SK-N-SH treated with all-trans-retinoic acid at 6 μM for 48 hours (cell line): ENCODE data around the gene KCNJ12.

Experiments used
- ATAC-seq: fragments of 200-7000 bp; cut with Tn5 transposase; 3 replicates; pipeline ENCODE4 v1.9.1; 2020; ENCODE audit warnings: mild to moderate bottlenecking, moderate library complexity
- ARNTL ChIP-seq: fragments of 450-650 bp; formaldehyde crosslinking; IDR thresholded peaks from 2 replicates; pipeline ENCODE4 v1.5.0; 2020; ENCODE audit warnings: low read depth, mild to moderate bottlenecking, moderate library complexity, borderline replicate concordance
- ESRRG ChIP-seq: fragments of 250-450 bp; sonication (Bioruptor Pico); IDR thresholded peaks from 2 replicates; pipeline ENCODE4 v1.6.1; 2021; ENCODE audit warnings: mild to moderate bottlenecking
- GLIS3 ChIP-seq: fragments of 250-450 bp; sonication (Bioruptor Pico); IDR thresholded peaks from 2 replicates; pipeline ENCODE4 v1.5.0; 2020; ENCODE audit warnings: mild to moderate bottlenecking, moderate library complexity
- ISL1 ChIP-seq: fragments of 250-450 bp; sonication (Bioruptor Pico); IDR thresholded peaks from 2 replicates; pipeline ENCODE4 v2.1.2; 2022; ENCODE audit warnings: mild to moderate bottlenecking, moderate library complexity
- PPARA ChIP-seq: fragments of 250-450 bp; sonication (Bioruptor Pico); IDR thresholded peaks from 2 replicates; pipeline ENCODE4 v1.5.0; 2020; ENCODE audit warnings: mild to moderate bottlenecking, borderline replicate concordance
- SNAI2 ChIP-seq: fragments of 250-450 bp; sonication (Bioruptor Pico); IDR thresholded peaks from 2 replicates; pipeline ENCODE4 v1.5.0; 2020; ENCODE audit warnings: mild to moderate bottlenecking, moderate library complexity
- ZC3H10 ChIP-seq: fragments of 250-450 bp; sonication (Bioruptor Pico); IDR thresholded peaks from 2 replicates; pipeline ENCODE4 v1.5.1; 2021; ENCODE audit warnings: mild to moderate bottlenecking, moderate library complexity
- ZFP3 ChIP-seq: fragments of 250-450 bp; sonication (Bioruptor Pico); IDR thresholded peaks from 2 replicates; pipeline ENCODE4 v1.5.0; 2020; ENCODE audit warnings: mild to moderate bottlenecking, moderate library complexity
- ZFP30 ChIP-seq: fragments of 450-650 bp; formaldehyde crosslinking; IDR thresholded peaks from 2 replicates; pipeline ENCODE4 v1.5.0; 2022; ENCODE audit warnings: mild to moderate bottlenecking, moderate library complexity
- ZNF8 ChIP-seq: fragments of 450-650 bp; formaldehyde crosslinking; IDR thresholded peaks from 2 replicates; pipeline ENCODE4 v1.5.0; 2020; ENCODE audit warnings: mild to moderate bottlenecking, moderate library complexity
- TF ChIP-seq, protein P1 (sequence below): fragments of 250-450 bp; sonication (Bioruptor Pico); IDR thresholded peaks from 2 replicates; pipeline ENCODE4 v1.8.0; 2021; ENCODE audit warnings: low read depth, mild to moderate bottlenecking, moderate library complexity, borderline replicate concordance
- TF ChIP-seq, protein P2 (sequence below): fragments of 250-450 bp; sonication (Bioruptor Pico); IDR thresholded peaks from 2 replicates; pipeline ENCODE4 v1.5.1; 2020; ENCODE audit warnings: low read depth, mild to moderate bottlenecking, moderate library complexity
- TF ChIP-seq, protein P3 (sequence below): fragments of 250-450 bp; sonication (Bioruptor Pico); IDR thresholded peaks from 2 replicates; pipeline ENCODE4 v1.5.1; 2021; ENCODE audit warnings: mild to moderate bottlenecking, moderate library complexity
- TF ChIP-seq, protein P4 (sequence below): fragments of 250-450 bp; sonication (Bioruptor Pico); IDR thresholded peaks from 2 replicates; pipeline ENCODE4 v1.5.0; 2020; ENCODE audit warnings: mild to moderate bottlenecking, moderate library complexity

Gene KCNJ12

DNA sequence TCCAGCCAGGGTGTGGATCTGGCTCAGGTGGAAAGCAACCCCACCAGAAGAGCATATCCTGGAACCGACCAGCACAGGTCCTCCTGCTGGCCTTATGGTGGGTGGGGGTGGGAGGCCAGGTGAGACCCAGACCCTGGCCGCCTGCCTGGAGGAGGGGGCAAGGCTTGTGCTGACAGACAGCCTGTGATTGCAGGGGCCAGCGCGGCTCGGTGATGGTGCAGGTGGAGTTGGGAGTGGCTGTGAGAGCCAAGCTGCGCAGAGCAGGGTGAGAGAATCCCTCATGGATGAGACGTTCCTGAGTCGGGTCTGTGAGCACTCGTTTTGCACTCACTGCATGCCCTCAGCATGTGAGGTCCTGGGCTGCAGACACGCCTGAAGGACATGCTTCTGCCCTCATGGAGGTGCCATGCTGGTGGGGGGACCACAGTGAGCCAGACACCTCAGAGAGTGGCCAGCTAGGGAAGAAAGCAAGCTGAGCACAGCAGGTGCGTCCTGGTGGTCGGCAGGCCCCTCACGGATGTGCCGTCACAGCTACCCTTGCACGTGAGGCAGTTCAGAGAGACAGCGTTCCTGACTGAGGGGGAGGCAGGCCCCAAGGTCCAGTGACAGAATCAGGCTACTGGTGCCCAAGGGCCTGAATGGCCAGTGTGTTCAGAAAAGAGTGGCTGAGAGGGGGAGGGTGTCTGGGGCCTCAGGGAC lies 3.8 kb upstream of the KCNJ12 start (continued):
- TF ChIP-seq ZNF8 (CRISPR knock-in tag): no peak
- TF ChIP-seq, protein P1, sequence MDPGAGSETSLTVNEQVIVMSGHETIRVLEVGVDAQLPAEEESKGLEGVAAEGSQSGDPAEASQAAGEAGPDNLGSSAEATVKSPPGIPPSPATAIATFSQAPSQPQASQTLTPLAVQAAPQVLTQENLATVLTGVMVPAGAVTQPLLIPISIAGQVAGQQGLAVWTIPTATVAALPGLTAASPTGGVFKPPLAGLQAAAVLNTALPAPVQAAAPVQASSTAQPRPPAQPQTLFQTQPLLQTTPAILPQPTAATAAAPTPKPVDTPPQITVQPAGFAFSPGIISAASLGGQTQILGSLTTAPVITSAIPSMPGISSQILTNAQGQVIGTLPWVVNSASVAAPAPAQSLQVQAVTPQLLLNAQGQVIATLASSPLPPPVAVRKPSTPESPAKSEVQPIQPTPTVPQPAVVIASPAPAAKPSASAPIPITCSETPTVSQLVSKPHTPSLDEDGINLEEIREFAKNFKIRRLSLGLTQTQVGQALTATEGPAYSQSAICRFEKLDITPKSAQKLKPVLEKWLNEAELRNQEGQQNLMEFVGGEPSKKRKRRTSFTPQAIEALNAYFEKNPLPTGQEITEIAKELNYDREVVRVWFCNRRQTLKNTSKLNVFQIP (CRISPR knock-in tag): no peak

DNA sequence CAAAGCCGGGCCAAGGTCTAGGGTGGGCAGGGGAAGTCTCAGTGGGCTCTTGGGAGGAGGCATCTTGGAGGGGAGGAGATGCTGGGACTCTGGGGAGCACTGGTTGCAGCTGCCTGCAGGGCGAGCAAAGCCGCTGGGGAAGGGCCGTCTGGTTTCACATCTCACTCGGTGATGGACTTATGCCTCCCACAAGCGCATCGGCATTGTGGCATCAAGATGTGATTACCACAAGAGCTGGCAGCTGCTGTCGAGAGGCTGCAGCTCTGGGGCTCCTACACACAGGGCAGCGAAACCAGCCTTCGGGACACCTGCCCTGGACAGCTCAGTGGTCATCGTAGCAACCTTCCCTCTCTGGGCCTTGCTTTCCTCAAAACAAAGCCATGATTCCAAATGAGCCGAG lies 3.1 kb upstream of the KCNJ12 start:
- no peak for ATAC-seq
- TF ChIP-seq, protein P2, sequence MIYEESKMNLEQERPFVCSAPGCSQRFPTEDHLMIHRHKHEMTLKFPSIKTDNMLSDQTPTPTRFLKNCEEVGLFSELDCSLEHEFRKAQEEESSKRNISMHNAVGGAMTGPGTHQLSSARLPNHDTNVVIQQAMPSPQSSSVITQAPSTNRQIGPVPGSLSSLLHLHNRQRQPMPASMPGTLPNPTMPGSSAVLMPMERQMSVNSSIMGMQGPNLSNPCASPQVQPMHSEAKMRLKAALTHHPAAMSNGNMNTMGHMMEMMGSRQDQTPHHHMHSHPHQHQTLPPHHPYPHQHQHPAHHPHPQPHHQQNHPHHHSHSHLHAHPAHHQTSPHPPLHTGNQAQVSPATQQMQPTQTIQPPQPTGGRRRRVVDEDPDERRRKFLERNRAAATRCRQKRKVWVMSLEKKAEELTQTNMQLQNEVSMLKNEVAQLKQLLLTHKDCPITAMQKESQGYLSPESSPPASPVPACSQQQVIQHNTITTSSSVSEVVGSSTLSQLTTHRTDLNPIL: no peak
- no peak for TF ChIP-seq ZFP30
- no peak for TF ChIP-seq SNAI2 (CRISPR knock-in tag)
- TF ChIP-seq ZC3H10: no peak
- TF ChIP-seq, protein P1 (CRISPR knock-in tag): no peak
- TF ChIP-seq PPARA (CRISPR knock-in tag): no peak
- TF ChIP-seq, protein P3, sequence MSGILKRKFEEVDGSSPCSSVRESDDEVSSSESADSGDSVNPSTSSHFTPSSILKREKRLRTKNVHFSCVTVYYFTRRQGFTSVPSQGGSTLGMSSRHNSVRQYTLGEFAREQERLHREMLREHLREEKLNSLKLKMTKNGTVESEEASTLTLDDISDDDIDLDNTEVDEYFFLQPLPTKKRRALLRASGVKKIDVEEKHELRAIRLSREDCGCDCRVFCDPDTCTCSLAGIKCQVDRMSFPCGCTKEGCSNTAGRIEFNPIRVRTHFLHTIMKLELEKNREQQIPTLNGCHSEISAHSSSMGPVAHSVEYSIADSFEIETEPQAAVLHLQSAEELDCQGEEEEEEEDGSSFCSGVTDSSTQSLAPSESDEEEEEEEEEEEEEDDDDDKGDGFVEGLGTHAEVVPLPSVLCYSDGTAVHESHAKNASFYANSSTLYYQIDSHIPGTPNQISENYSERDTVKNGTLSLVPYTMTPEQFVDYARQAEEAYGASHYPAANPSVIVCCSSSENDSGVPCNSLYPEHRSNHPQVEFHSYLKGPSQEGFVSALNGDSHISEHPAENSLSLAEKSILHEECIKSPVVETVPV (CRISPR knock-in tag): no peak
- TF ChIP-seq ZFP3 (CRISPR knock-in tag): no peak
- TF ChIP-seq GLIS3: no peak
- TF ChIP-seq ESRRG (CRISPR knock-in tag): no peak

DNA sequence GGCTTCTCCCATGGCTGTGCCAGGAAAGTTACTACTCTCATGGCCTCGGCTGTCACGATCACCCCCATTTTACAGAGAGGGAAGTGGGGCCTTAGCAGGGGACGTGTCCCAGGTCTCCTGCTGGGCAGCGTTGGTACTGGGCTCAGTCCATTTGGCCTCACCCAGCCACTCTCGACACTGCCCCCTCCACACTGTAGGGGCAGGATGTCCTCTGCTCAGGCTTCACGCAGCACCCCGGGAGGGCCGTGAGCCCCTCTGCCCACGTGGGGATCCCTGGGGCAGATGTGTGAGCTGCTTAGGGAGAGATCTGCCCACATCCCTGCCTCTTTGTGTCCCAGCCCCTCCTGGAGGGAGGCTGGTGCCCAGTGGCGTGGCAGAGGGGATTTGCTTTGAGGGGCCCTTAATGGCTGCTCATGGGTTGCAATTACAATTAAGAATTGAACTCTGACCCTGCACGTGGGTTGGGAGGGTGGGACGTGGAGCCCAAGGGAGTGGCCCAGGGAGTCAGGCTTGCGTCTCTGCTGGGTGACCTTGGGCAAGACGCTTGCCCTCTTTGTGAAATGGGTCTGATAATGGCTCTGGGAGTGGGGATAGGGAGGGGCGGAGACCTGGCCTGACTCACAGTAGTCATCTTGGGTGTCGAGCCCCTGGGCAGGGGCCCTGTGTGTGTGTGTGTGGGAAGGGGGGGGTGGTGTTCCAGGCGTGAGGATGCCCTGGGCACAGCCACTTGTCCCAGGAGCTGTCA lies 2.3 kb upstream of the KCNJ12 start:
- no peak for ATAC-seq
- TF ChIP-seq ZNF8 (CRISPR knock-in tag) (no peak), ARNTL (CRISPR knock-in tag) (no peak), PPARA (CRISPR knock-in tag) (no peak), ISL1 (no peak)
- TF ChIP-seq, protein P3 (CRISPR knock-in tag): no peak
- TF ChIP-seq, protein P4, sequence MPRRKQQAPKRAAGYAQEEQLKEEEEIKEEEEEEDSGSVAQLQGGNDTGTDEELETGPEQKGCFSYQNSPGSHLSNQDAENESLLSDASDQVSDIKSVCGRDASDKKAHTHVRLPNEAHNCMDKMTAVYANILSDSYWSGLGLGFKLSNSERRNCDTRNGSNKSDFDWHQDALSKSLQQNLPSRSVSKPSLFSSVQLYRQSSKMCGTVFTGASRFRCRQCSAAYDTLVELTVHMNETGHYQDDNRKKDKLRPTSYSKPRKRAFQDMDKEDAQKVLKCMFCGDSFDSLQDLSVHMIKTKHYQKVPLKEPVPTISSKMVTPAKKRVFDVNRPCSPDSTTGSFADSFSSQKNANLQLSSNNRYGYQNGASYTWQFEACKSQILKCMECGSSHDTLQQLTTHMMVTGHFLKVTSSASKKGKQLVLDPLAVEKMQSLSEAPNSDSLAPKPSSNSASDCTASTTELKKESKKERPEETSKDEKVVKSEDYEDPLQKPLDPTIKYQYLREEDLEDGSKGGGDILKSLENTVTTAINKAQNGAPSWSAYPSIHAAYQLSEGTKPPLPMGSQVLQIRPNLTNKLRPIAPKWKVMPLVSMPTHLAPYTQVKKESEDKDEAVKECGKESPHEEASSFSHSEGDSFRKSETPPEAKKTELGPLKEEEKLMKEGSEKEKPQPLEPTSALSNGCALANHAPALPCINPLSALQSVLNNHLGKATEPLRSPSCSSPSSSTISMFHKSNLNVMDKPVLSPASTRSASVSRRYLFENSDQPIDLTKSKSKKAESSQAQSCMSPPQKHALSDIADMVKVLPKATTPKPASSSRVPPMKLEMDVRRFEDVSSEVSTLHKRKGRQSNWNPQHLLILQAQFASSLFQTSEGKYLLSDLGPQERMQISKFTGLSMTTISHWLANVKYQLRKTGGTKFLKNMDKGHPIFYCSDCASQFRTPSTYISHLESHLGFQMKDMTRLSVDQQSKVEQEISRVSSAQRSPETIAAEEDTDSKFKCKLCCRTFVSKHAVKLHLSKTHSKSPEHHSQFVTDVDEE (CRISPR knock-in tag): no peak
